B cell (primary cell): ENCODE data around the gene FGF5. TPM values are rescaled to one million over a fixed set of nuclear protein-coding genes. Genes with fewer than 3 reads are reported as not detected.

Experiments used
- ATAC-seq: fragments of 200-7000 bp; cut with Tn5 transposase; one replicate; pipeline ENCODE4 v1.10.0; 2021; ENCODE audit warnings: low read depth, mild to moderate bottlenecking, moderate number of reproducible peaks, moderate library complexity
- CTCF ChIA-PET: fragments of 350-600 bp; sonication (Branson Sonifier 250); formaldehyde crosslinking; loops from one replicate; lab custom pipeline; 2021; ENCODE audit warnings: antibody characterized with exemption, inconsistent platforms; lab: Charles Lee
- POLR2A ChIA-PET: fragments of 350-600 bp; sonication (Branson Sonifier 250); formaldehyde crosslinking; loops from one replicate; lab custom pipeline; 2021; ENCODE audit warnings: antibody characterized with exemption; lab: Charles Lee
- DNase-seq: peaks from one replicate; pipeline ENCODE4 v3.0.0; 2013
- H2AFZ ChIP-seq: 2 replicates; pipeline ENCODE4 v1.6.1; 2012; ENCODE audit warnings: mild to moderate bottlenecking, low read depth, low read length; ENCODE audit not compliant: insufficient read depth, poor library complexity, severe bottlenecking
- H3K27ac ChIP-seq, 2 donors: 1 replicate in 1 of 2; 2 replicates in 1 of 2; pipeline ENCODE4 v1.5.1; 2012 to 2013; ENCODE audit warnings: low read length in 2 of 2, mild to moderate bottlenecking in 2 of 2, moderate library complexity in 1 of 2
- H3K27me3 ChIP-seq, 4 experiments: fragments of 200-600 bp in 1 of 4; sonication (generic) in 1 of 4; replicated peaks in 1 of 4; 1 replicate in 2 of 4; 2 replicates in 2 of 4; pipeline versions ENCODE4 v1.6.1 to v1.7.0; 2013 to 2016; ENCODE audit warnings: low read length in 3 of 4, mild to moderate bottlenecking in 2 of 4, mixed read lengths in 1 of 4, moderate library complexity in 1 of 4; ENCODE audit not compliant: insufficient read depth in 4 of 4, control insufficient read depth in 3 of 4; ENCODE audit errors: control extremely low read depth in 1 of 4
- H3K36me3 ChIP-seq, 2 experiments: replicated peaks in 1 of 2; 1 replicate in 1 of 2; 2 replicates in 1 of 2; pipeline versions ENCODE4 v1.6.1 to v1.7.1; 2013; ENCODE audit warnings: low read length in 1 of 2; ENCODE audit not compliant: insufficient read depth in 2 of 2, control insufficient read depth in 1 of 2; ENCODE audit errors: control extremely low read depth in 1 of 2, extremely low read depth in 1 of 2
- H3K4me1 ChIP-seq, 2 donors: fragments of 200-600 bp in 1 of 2; sonication (generic) in 1 of 2; 1 replicate in 1 of 2; 2 replicates in 1 of 2; pipeline versions ENCODE4 v1.5.1 to v1.6.1; 2013 to 2017; ENCODE audit warnings: low read length in 2 of 2; ENCODE audit not compliant: control insufficient read depth in 2 of 2, insufficient read depth in 2 of 2
- H3K4me2 ChIP-seq: replicated peaks from 2 replicates; pipeline ENCODE3; 2012; ENCODE audit warnings: mild to moderate bottlenecking, low read depth, low read length; ENCODE audit not compliant: poor library complexity, severe bottlenecking
- H3K4me3 ChIP-seq, 5 experiments: fragments of 200-600 bp in 1 of 5; sonication (generic) in 1 of 5; 1 replicate in 3 of 5; 2 replicates in 2 of 5; pipeline versions ENCODE4 v1.5.1 to v1.7.0; 2011 to 2016; ENCODE audit warnings: low read length in 4 of 5, mild to moderate bottlenecking in 4 of 5, low read depth in 2 of 5, control low read depth in 1 of 5, moderate library complexity in 1 of 5; ENCODE audit not compliant: insufficient read depth in 1 of 5; ENCODE audit errors: control extremely low read depth in 1 of 5, extremely low read depth in 1 of 5
- H3K79me2 ChIP-seq: fragments of 200-600 bp; sonication (generic); one replicate; pipeline ENCODE4 v1.6.0; 2016; ENCODE audit warnings: low read length; ENCODE audit not compliant: control insufficient read depth, insufficient read depth
- H3K9ac ChIP-seq: fragments of 200-600 bp; sonication (generic); 2 replicates; pipeline ENCODE4 v1.6.1; 2017; ENCODE audit warnings: mild to moderate bottlenecking, low read length, moderate library complexity
- H3K9me3 ChIP-seq, 3 donors: one replicate each; pipeline versions ENCODE4 v1.6.1 to v1.7.1; 2013; ENCODE audit warnings: low read length in 2 of 3; ENCODE audit not compliant: control insufficient read depth in 2 of 3, insufficient read depth in 1 of 3; ENCODE audit errors: control extremely low read depth in 1 of 3
- H4K20me1 ChIP-seq: 2 replicates; pipeline ENCODE4 v1.6.0; 2012; ENCODE audit warnings: mild to moderate bottlenecking, low read length; ENCODE audit not compliant: insufficient read depth, control insufficient read depth, poor library complexity, severe bottlenecking
- H3K27ac Mint-ChIP-seq: one replicate; pipeline ENCODE4 v1.8.0; 2021; ENCODE audit warnings: mixed read lengths
- H3K27me3 Mint-ChIP-seq: one replicate; pipeline ENCODE4 v1.8.0; 2021; ENCODE audit warnings: mixed read lengths
- H3K4me1 Mint-ChIP-seq: one replicate; pipeline ENCODE4 v1.8.0; 2021; ENCODE audit warnings: mixed read lengths
- H3K4me3 Mint-ChIP-seq: one replicate; pipeline ENCODE4 v1.8.0; 2021; ENCODE audit warnings: mixed read lengths
- H3K9me3 Mint-ChIP-seq: one replicate; pipeline ENCODE4 v1.8.0; 2022; ENCODE audit warnings: mixed read lengths; ENCODE audit not compliant: insufficient read depth
- EZH2 ChIP-seq: IDR thresholded peaks from 2 replicates; pipeline ENCODE4 v1.6.1; 2012; ENCODE audit warnings: borderline replicate concordance, low read depth, mild to moderate bottlenecking, moderate library complexity, low read length; ENCODE audit not compliant: insufficient read depth, poor library complexity, severe bottlenecking
- WGBS: methylation state at CpG from one replicate; pipeline ENCODE4 v1.1.5; 2013; ENCODE audit warnings: missing lambda C conversion rate; ENCODE audit not compliant: insufficient coverage; 5-methylcytosine and 5-hydroxymethylcytosine counted together
- intact Hi-C: fragments of 100-400 bp; cut with micrococcal nuclease; formaldehyde crosslinking; loops from one replicate; pipeline ENCODE4 v1.10.0; 2022
- polyA plus RNA-seq: library from polyadenylated mRNA; depleted of rRNA; stranded (reverse); fragments of >200 nt; gene quantifications from 2 replicates; pipeline ENCODE4 v1.2.3, GENCODE V29; 2012
- total RNA-seq, 2 donors: library from RNA; stranded (reverse); fragments of 120-200 nt in 1 of 2; gene quantifications; 1 replicate in 1 of 2; 2 replicates in 1 of 2; pipeline versions ENCODE4 v1.2.3 to v1.2.4, GENCODE V29; 2013 to 2022
- TF ChIP-seq, protein P1 (sequence below): fragments of 200-600 bp; IDR thresholded peaks from one replicate; pipeline ENCODE4 v1.8.0; 2022; ENCODE audit warnings: antibody characterized with exemption, mild to moderate bottlenecking

The FGF5 gene
- total and polyA plus RNA-seq, 2 donors (not counting 1 experiment from before 2014, with no cell fraction given), result 0.01 TPM; not detected in 1

DNA sequence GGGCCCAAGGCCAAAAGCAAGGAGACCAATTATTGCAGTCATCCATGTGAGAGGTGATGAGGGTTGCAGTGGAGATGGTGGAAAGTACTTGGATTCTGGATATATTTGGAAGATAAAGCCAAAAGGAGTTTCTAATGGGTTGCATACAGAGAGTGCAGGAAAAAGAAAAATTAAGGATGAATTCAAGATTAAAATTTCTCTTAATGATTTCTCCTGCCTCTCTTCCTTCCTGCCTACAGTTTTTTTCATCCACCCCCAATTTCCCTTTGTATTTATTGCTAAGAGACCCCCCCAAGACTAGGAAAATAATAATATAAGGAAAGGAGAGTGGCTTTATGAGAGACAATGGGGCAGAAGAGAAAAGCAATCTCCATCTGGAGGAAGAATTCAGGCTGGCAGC lies 8.6 kb upstream of the FGF5 start:
- peaks cover 0 to 1% (median 0%) of the 10 kb centered on the region in 3 donors for H3K9me3 ChIP-seq
- H3K27ac ChIP-seq, result no peak overlapping the region
- H3K27me3 ChIP-seq, result peaks cover 0 to 32% (median 22%) of the 10 kb centered on the region in 4 experiments
- POLR2A ChIA-PET, result no interaction called here
- H3K9me3 Mint-ChIP-seq, result no peaks in the 10 kb centered on the region
- H3K36me3 ChIP-seq, result no peaks in the 10 kb centered on the region
- no peak overlapping the region for H3K9ac ChIP-seq
- DNase-seq (no peak), ATAC-seq (no peak)
- no peaks in the 10 kb centered on the region for H3K4me1 Mint-ChIP-seq
- CTCF ChIA-PET, result no interaction called here
- intact Hi-C loops, result no loop called here
- no peaks in the 10 kb centered on the region for H3K79me2 ChIP-seq
- no peak overlapping the region for H2AFZ ChIP-seq
- H3K4me2 ChIP-seq, result no peak overlapping the region
- no peaks in the 10 kb centered on the region for H3K4me1 ChIP-seq
- no peak overlapping the region for H3K4me3 Mint-ChIP-seq
- no peak overlapping the region for H3K4me3 ChIP-seq
- TF ChIP-seq EZH2, result no peak
- TF ChIP-seq, protein P1, sequence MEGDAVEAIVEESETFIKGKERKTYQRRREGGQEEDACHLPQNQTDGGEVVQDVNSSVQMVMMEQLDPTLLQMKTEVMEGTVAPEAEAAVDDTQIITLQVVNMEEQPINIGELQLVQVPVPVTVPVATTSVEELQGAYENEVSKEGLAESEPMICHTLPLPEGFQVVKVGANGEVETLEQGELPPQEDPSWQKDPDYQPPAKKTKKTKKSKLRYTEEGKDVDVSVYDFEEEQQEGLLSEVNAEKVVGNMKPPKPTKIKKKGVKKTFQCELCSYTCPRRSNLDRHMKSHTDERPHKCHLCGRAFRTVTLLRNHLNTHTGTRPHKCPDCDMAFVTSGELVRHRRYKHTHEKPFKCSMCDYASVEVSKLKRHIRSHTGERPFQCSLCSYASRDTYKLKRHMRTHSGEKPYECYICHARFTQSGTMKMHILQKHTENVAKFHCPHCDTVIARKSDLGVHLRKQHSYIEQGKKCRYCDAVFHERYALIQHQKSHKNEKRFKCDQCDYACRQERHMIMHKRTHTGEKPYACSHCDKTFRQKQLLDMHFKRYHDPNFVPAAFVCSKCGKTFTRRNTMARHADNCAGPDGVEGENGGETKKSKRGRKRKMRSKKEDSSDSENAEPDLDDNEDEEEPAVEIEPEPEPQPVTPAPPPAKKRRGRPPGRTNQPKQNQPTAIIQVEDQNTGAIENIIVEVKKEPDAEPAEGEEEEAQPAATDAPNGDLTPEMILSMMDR, result no peak
- no peaks in the 10 kb centered on the region for H4K20me1 ChIP-seq
- H3K27ac Mint-ChIP-seq, result no peak overlapping the region
- peaks cover 51% of the 10 kb centered on the region for H3K27me3 Mint-ChIP-seq

DNA sequence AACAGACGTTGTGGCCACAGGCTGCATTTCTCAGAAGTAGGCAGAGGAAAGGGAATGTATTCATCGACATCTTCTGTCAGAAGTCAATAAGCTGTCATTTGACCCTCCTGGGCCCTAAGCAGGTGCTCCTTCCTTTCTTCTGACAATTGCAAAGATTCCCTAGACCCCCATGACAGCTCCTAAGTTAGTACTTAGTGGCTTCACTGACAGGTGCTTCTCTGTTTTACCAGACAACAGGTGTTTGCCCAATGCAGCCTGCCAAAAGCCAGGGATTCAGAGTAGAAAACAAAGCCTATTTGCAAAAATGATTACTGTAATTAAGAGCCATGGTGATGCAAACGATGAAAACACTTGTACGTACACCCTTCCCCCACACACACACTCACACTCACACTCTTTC lies 7.5 kb upstream of the FGF5 start:
- no peak overlapping the region for H3K27ac ChIP-seq
- H3K27me3 ChIP-seq, result peaks cover 0 to 39% (median 26%) of the 10 kb centered on the region in 4 experiments
- no peak overlapping the region for H3K4me3 ChIP-seq
- peaks cover 0 to 3% (median 1%) of the 10 kb centered on the region in 3 donors for H3K9me3 ChIP-seq
- DNase-seq (no peak), ATAC-seq (no peak)
- ChIA-PET CTCF (interaction anchor here (0.5 kb wide), 1 partner anchor 91 kb away, joined by 4 read pairs; no protein-coding TSS in a partner anchor), POLR2A (no interaction called here)
- H4K20me1 ChIP-seq, result no peaks in the 10 kb centered on the region
- no CpG with 5 or more reads among the region's 4 CpGs for WGBS
- H3K9ac ChIP-seq, result no peak overlapping the region
- H3K4me1 ChIP-seq, result no peaks in the 10 kb centered on the region
- peaks cover 61% of the 10 kb centered on the region for H3K27me3 Mint-ChIP-seq
- H3K4me2 ChIP-seq, result no peak overlapping the region
- intact Hi-C loops, result no loop called here
- H3K36me3 ChIP-seq, result no peaks in the 10 kb centered on the region
- no peak overlapping the region for H3K4me3 Mint-ChIP-seq
- no peak overlapping the region for H2AFZ ChIP-seq
- H3K4me1 Mint-ChIP-seq, result no peaks in the 10 kb centered on the region
- H3K9me3 Mint-ChIP-seq, result no peaks in the 10 kb centered on the region
- H3K79me2 ChIP-seq, result no peaks in the 10 kb centered on the region
- no peak for TF ChIP-seq EZH2
- TF ChIP-seq, protein P1, result no peak
- no peak overlapping the region for H3K27ac Mint-ChIP-seq
